ENCODE measurements around the gene RELL2.

RELL2 gene

GRCh38 chr5:141618804-141619554 is 17.8 kb upstream of the RELL2 start, which contains the start of gene DIAPH1:
Gene DIAPH1, minus strand, starts transcription at chr5:141619000. Its CDS starts 86 bp downstream, at chr5:141618914.
- DNase-seq (ENCODE audit: low spot score), result peak; percentile 97

DNA sequence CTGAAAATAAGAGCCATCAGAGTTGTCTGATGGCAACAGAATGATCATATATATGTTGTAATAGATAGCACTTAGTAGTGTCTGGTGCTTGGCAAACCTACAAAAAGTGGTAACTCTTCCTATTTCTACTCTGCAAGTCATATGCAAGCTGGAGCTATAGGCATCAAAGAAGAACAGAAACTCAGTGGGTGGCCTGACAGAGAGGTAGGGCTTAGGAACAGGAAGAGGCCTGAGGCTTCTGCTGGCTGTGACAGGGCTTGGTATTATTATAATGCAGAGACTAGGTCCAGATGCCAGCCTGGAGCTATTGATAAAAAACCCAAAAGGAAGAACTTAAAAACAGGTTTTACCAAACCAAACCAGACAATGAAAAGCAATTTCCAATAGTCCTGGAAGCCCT is 13.6 kb upstream of the RELL2 start:
- DNase-seq (ENCODE audit: low spot score), result no peak

- no peak for DNase-seq (ENCODE audit: low spot score)
These were observed 13.2 kb upstream of the RELL2 start for GRCh38 chr5:141623611-141624010.

- no peak for DNase-seq (ENCODE audit: low spot score)
These were observed 8.5 kb upstream of the RELL2 start for GRCh38 chr5:141628175-141628788.

- no peak for DNase-seq (ENCODE audit: low spot score)
These were observed 6.1 kb upstream of the RELL2 start for GRCh38 chr5:141630570-141631140.

GRCh38 chr5:141632650-141633049 is 4.1 kb upstream of the RELL2 start:
- DNase-seq (ENCODE audit: low spot score), result no peak

GRCh38 chr5:141633871-141634561 is 2.8 kb upstream of the RELL2 start:
- DNase-seq (ENCODE audit: low spot score), result no peak

- no peak for DNase-seq (ENCODE audit: low spot score)
These were observed 2.1 kb upstream of the RELL2 start for GRCh38 chr5:141634720-141635119.

GRCh38 chr5:141635646-141636045 is 1.2 kb upstream of the RELL2 start:
- no peak for DNase-seq (ENCODE audit: low spot score)

GRCh38 chr5:141636106-141636412 is 738 bp upstream of the RELL2 start:
- DNase-seq (ENCODE audit: low spot score), result no peak

DNA sequence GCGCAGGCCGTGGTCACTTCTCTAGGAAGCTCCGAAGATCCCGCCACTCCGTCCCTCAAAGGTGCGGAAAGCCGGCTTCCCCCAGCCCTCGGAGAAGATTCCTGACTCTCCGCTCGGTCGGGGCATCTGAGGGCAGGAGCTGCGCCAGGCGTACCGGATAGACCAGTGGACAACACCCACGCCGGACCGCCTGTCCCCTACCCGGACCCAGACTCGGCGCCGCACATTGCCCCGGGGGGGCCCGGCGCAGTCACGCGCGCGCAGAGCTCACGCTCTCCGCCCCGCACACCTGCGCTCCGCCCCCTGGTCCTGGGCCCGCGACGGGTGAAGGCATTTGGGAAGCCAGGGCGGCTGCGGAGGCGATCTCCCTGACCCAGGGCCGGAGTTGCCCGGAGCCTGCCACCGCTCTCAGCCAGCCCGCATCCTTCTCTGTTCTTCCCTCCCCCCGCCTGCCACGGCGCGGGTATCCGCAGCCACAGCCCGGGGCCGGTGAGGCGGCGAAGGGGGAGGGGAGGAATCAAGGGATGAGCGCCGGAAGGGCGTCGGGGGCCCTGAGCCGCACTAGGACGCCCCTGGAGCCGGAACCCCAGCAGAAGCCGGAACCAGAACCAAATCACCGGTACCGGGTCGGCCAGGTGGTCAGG is 448 bp downstream of the RELL2 start:
- no peak for DNase-seq (ENCODE audit: low spot score)

- no peak for DNase-seq (ENCODE audit: low spot score)
These were observed 1.1 kb downstream of the RELL2 start for GRCh38 chr5:141637767-141638419.

- DNase-seq (ENCODE audit: low spot score), result no peak
These were observed 2.0 kb downstream of the RELL2 start for GRCh38 chr5:141638771-141639170.

DNA sequence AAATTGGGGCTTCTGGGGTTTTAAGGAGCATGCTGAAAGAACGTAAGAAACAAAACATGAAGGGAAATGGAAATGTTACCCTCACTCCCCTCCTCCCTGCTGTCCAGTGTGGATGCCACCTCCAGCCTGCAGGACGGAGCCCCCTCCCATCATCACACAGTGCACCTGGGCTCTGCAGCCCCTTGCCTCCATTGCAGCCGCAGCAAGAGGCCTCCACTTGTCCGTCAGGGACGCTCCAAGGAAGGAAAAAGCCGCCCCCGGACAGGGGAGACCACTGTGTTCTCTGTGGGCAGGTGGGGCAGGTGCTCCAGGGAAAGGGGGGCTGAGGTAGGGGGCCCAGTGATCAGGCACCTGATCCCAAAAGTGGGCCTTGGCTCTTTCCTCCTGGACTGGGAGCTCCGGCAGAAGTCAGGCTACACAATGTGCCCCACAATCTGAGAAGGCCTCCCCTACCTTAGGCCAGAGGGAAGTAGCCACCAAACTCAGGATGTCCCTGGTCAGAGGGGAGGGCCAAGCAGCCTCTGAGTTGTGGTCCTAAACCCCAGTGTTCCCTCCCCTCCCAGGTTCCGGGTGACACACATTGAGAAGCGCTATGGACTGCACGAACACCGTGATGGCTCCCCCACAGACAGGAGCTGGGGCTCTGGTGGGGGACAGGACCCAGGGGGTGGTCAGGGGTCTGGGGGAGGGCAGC is 2.7 kb downstream of the RELL2 start:
- no peak for DNase-seq (ENCODE audit: low spot score)

DNA sequence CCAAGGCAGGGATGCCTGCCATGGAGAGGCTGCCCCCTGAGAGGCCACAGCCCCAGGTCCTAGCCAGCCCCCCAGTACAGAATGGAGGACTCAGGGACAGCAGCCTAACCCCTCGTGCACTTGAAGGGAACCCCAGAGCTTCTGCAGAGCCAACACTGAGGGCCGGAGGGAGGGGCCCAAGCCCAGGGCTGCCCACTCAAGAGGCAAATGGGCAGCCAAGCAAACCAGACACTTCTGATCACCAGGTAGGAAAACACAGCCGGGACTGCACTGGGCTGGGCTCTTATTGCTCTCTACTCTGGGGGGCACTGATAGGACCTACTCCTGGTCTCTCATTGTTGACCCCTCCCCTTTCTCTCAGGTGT is 3.2 kb downstream of the RELL2 start:
- no peak for DNase-seq (ENCODE audit: low spot score)

GRCh38 chr5:141640698-141641097 is 3.9 kb downstream of the RELL2 start:
- DNase-seq (ENCODE audit: low spot score), result no peak

GRCh38 chr5:141641634-141642267 is 5.0 kb downstream of the RELL2 start:
- DNase-seq (ENCODE audit: low spot score), result no peak

DNA sequence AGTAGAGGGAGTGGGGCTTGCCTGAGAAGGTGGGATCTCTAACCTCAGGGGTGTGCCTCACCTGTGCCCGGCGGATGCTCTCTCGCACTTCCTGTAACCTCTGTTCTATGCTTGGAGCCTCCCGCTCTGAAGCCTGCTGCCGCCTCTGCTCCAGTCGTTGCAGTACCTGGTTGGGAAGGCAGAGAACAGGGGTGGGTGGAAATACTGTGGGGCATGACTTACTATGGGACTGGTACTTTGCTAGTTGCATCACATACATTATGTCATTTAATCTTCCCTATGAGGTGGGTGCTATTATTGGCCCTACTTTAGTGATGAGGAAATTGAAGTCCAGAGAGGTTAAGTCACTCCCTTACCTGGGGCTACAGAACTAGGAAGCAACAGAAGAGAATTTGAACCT is 9.2 kb downstream of the RELL2 start:
- no peak for DNase-seq (ENCODE audit: low spot score)

- no peak for DNase-seq (ENCODE audit: low spot score)
These were observed 10.4 kb downstream of the RELL2 start for GRCh38 chr5:141647242-141647641.

GRCh38 chr5:141647851-141648250 is 11.1 kb downstream of the RELL2 start:
- DNase-seq (ENCODE audit: low spot score), result no peak
